ENCODE results near the gene ZNF407. TPM values are rescaled to one million over a fixed set of nuclear protein-coding genes. Genes with fewer than 3 reads are reported as not detected.
A peak's percentile ranks its signal among the peaks of the same experiment; 100 is the strongest.
"Not testable (repeated sequence)": the region's sequence is repeated elsewhere in the genome, so short reads cannot be mapped to it uniquely, and the experiment has no call there.

ZNF407 gene
- total and polyA plus RNA-seq, 7 experiments from 2014 or later, result 6.8 to 31.3 (median 27.9) TPM

DNA sequence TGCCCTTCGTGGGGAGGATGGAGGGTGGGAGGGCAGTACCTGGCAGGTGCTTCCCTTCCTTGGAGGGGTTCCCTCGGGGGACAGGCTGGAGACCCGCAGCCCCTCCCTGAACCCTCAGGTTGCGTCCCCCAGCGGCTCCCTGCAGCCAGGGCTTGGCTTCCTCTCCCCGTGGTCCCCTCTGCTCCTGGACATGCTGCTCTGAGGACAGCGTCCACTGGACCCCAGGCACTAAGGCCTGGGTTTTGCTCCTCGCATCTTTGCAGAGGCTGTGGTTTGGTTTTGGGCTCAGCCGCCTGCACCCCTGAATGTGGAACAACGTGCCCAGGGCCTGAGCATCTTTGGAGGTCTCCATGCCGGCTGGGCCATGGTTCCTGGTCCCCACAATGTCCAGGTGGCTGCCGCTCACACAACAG lies 477.8 kb downstream of the ZNF407 start:
- H3K4me1 Mint-ChIP-seq, result peaks cover 14 to 27% (median 20%) of the 10 kb centered on the region in 7 donors
- H3K4me3 Mint-ChIP-seq, result no peak overlapping the region
- H3K4me3 ChIP-seq (ENCODE audit: low read length), result no peak overlapping the region

DNA sequence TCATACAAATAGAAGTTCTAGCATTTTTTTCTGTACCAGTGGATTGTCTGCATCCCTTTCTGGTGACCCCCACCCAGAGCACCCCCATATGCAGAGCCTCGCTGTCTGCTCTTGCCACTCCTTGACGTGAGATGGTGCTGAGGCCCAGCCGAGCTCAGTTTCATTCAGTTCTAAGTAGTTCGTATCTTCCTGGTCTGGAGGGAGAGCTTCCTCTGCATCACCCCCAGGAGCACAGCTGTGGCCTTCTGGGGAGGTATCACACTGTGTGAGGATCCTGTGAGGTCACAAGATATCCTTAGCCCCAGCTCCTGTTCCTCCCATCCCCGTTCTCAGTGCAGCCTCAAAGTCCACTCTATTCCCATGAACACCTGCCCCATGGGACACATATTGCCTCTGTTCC lies 478.6 kb downstream of the ZNF407 start:
- no peaks in the 10 kb centered on the region for H3K36me3 ChIP-seq (ENCODE audit: control insufficient read depth in 2 of 3, insufficient read depth in 3 of 3, low read length in 3 of 3)
- no peak for ATAC-seq
- peaks cover 0 to 57% (median 0%) of the 10 kb centered on the region in 3 experiments for H3K9me3 ChIP-seq (ENCODE audit: control insufficient read depth in 2 of 3, low read length in 3 of 3)
- no peaks in the 10 kb centered on the region for H3K27me3 ChIP-seq (ENCODE audit: control insufficient read depth in 2 of 2, insufficient read depth in 2 of 2, low read length in 2 of 2)
- peaks cover 0 to 4% (median 0%) of the 10 kb centered on the region in 5 donors for H3K27me3 Mint-ChIP-seq
- peaks cover 5 to 33% (median 29%) of the 10 kb centered on the region in 5 donors for H3K36me3 Mint-ChIP-seq
- no peak for DNase-seq
- H3K9me3 Mint-ChIP-seq, result peaks cover 0 to 73% (median 33%) of the 10 kb centered on the region in 11 donors
- no peak overlapping the region for H3K4me3 ChIP-seq (ENCODE audit: low read length)
- intact Hi-C loops (cut with micrococcal nuclease), result loop anchor here (1.0 to 10.0 kb wide), 2 partner anchors 175 to 399 kb away; no protein-coding TSS in a partner anchor
- peaks cover 10% of the 10 kb centered on the region in 2 donors for H3K4me1 ChIP-seq (ENCODE audit: control insufficient read depth in 2 of 2, insufficient read depth in 2 of 2, low read length in 2 of 2)
- ChIA-PET CTCF (interaction anchor here (0.6 kb wide), 1 partner anchor 85 kb away, joined by 3 read pairs; no protein-coding TSS in a partner anchor), POLR2A (interaction anchor here (1.2 kb wide), 1 partner anchor 19 kb away, joined by 3 read pairs; no protein-coding TSS in a partner anchor)
- peaks cover 6 to 19% (median 11%) of the 10 kb centered on the region in 7 donors for H3K4me1 Mint-ChIP-seq
- H3K4me3 Mint-ChIP-seq, result no peak overlapping the region
- peak overlapping the region in 2 of 9 donors; percentile 12 to 19 for H3K27ac Mint-ChIP-seq
- H3K27ac ChIP-seq (ENCODE audit: low read depth, low read length), result no peak overlapping the region

More for the DNA sequence above, 477.8 kb downstream of the ZNF407 start:
- CTCF ChIA-PET, result no interaction called here
- Histone ChIP-seq H3K36me3 (ENCODE audit: control insufficient read depth in 2 of 3, insufficient read depth in 3 of 3, low read length in 3 of 3) (no peaks in the 10 kb centered on the region), H3K9me3 (ENCODE audit: control insufficient read depth in 2 of 3, low read length in 3 of 3) (peaks cover 0 to 57% (median 0%) of the 10 kb centered on the region in 3 experiments), H3K4me1 (ENCODE audit: control insufficient read depth in 2 of 2, insufficient read depth in 2 of 2, low read length in 2 of 2) (peaks cover 15% of the 10 kb centered on the region in 2 donors), H3K27ac (ENCODE audit: low read depth, low read length) (no peak overlapping the region), H3K27me3 (ENCODE audit: control insufficient read depth in 2 of 2, insufficient read depth in 2 of 2, low read length in 2 of 2) (no peaks in the 10 kb centered on the region)
- DNase-seq (no peak), ATAC-seq (no peak)
- no peak overlapping the region for H3K27ac Mint-ChIP-seq
- peaks cover 5 to 35% (median 30%) of the 10 kb centered on the region in 5 donors for H3K36me3 Mint-ChIP-seq
- intact Hi-C loops (cut with micrococcal nuclease), result loop anchor here in 1 of 2 donors (10.0 kb wide), 1 partner anchor 399 kb away; no protein-coding TSS in a partner anchor
- POLR2A ChIA-PET, result no interaction called here
- H3K27me3 Mint-ChIP-seq, result no peaks in the 10 kb centered on the region
- peaks cover 0 to 73% (median 29%) of the 10 kb centered on the region in 11 donors for H3K9me3 Mint-ChIP-seq

DNA sequence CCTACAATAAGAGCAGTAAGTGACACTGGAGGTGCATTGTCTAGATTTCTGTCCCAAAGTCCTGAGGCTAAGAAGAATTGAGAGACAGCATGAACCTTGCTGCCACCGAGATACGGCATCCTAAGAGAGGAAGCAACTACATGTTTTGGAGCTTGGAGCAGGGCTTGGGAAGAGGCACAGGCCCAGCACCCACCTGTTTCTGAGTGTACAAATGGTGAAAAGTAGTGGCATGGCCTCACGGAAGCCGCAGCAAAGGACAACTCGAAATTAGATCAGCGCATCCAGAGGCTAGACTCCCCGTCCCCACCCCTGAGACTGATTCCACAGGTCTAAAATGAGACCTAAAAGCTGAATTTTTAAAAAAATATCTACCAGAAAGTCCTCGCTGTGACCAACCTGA lies 483.8 kb downstream of the ZNF407 start:
- POLR2A ChIA-PET, result interaction anchor here (0.8 to 1.7 kb wide), 2 partner anchors 11 to 91 kb away, joined by 3 to 6 read pairs; no protein-coding TSS in a partner anchor
- Histone ChIP-seq H3K4me3 (ENCODE audit: low read length) (no peak overlapping the region), H3K27me3 (ENCODE audit: control insufficient read depth in 2 of 2, insufficient read depth in 2 of 2, low read length in 2 of 2) (no peaks in the 10 kb centered on the region), H3K36me3 (ENCODE audit: control insufficient read depth in 2 of 3, insufficient read depth in 3 of 3, low read length in 3 of 3) (no peaks in the 10 kb centered on the region), H3K9me3 (ENCODE audit: control insufficient read depth in 2 of 3, low read length in 3 of 3) (peaks cover 0 to 18% (median 0%) of the 10 kb centered on the region in 3 experiments), H3K4me1 (ENCODE audit: control insufficient read depth in 2 of 2, insufficient read depth in 2 of 2, low read length in 2 of 2) (no peaks in the 10 kb centered on the region), H3K27ac (ENCODE audit: low read depth, low read length) (no peak overlapping the region)
- CTCF ChIA-PET, result no interaction called here
- intact Hi-C loops (cut with micrococcal nuclease), result no loop called here
- Mint-ChIP-seq H3K4me1 (no peaks in the 10 kb centered on the region), H3K27ac (no peak overlapping the region), H3K9me3 (peaks cover 0 to 34% (median 19%) of the 10 kb centered on the region in 11 donors), H3K36me3 (peaks cover under 1 to 16% (median 7%) of the 10 kb centered on the region in 5 donors), H3K27me3 (peaks cover 0 to 6% (median 0%) of the 10 kb centered on the region in 5 donors), H3K4me3 (no peak overlapping the region)
- ATAC-seq, result no peak
- DNase-seq, result no peak

DNA sequence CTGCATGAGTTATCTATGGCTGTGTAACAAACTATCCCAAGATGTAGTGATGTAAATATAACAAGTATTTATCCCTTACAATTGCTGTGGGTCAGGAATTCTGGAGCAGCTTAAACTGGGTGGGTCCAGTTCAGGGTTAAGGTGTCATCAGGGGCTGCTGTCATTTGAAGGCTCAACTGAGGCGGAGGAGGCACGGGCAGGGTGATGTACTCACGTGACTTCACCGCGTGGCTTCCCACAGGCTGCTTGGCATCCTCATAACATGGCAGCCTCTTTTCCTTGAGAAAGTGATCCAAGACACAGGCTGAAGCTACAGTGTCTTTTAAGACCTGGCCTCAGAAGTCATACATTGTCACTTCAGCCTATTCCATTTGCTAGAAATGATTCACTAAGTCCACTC lies 485.5 kb downstream of the ZNF407 start:
- H3K27ac ChIP-seq (ENCODE audit: low read depth, low read length), result no peak overlapping the region
- Mint-ChIP-seq H3K4me3 (no peak overlapping the region), H3K4me1 (no peaks in the 10 kb centered on the region), H3K36me3 (peaks cover 0 to 14% (median 5%) of the 10 kb centered on the region in 5 donors), H3K27ac (peak overlapping the region in 1 of 9 donors; percentile 4), H3K27me3 (peaks cover 0 to 6% (median 0%) of the 10 kb centered on the region in 5 donors), H3K9me3 (peaks cover 0 to 19% (median 11%) of the 10 kb centered on the region in 11 donors)
- no peaks in the 10 kb centered on the region for H3K27me3 ChIP-seq (ENCODE audit: control insufficient read depth in 2 of 2, insufficient read depth in 2 of 2, low read length in 2 of 2)
- intact Hi-C loops (cut with micrococcal nuclease), result no loop called here
- H3K36me3 ChIP-seq (ENCODE audit: control insufficient read depth in 2 of 3, insufficient read depth in 3 of 3, low read length in 3 of 3), result no peaks in the 10 kb centered on the region
- H3K4me3 ChIP-seq (ENCODE audit: low read length), result no peak overlapping the region
- DNase-seq (no peak), ATAC-seq (no peak)
- ChIA-PET POLR2A (no interaction called here), CTCF (no interaction called here)
- peaks cover 0 to 3% (median 0%) of the 10 kb centered on the region in 3 experiments for H3K9me3 ChIP-seq (ENCODE audit: control insufficient read depth in 2 of 3, low read length in 3 of 3)
- no peaks in the 10 kb centered on the region for H3K4me1 ChIP-seq (ENCODE audit: control insufficient read depth in 2 of 2, insufficient read depth in 2 of 2, low read length in 2 of 2)

DNA sequence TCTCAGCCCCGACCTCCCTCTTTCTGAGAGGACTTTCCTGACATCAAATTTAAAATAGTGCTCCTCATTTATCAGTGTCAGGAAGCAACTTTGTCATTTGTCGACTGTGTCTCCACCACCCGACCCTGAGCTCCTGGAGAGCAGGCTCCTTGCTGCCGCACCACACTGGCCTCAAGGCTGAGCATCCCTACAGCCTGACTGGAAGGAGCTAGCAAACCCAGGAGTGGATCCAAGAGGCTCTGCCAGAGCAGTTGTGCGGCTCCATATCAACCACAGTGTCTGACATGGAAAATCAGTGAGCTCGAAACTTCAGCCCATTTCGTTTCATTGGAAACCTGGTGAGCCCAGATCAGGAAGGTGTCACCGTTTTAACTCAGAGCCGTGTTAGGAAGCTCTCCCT lies 486.1 kb downstream of the ZNF407 start:
- DNase-seq, result no peak
- H3K4me1 Mint-ChIP-seq, result no peaks in the 10 kb centered on the region
- ChIA-PET POLR2A (interaction anchor here (0.6 to 1.2 kb wide), 2 partner anchors 32 to 129 kb away, joined by 3 to 4 read pairs; no protein-coding TSS in a partner anchor), CTCF (no interaction called here)
- H3K27ac Mint-ChIP-seq, result no peak overlapping the region
- no peaks in the 10 kb centered on the region for H3K27me3 ChIP-seq (ENCODE audit: control insufficient read depth in 2 of 2, insufficient read depth in 2 of 2, low read length in 2 of 2)
- H3K4me3 Mint-ChIP-seq, result no peak overlapping the region
- intact Hi-C loops (cut with micrococcal nuclease), result no loop called here
- H3K4me3 ChIP-seq (ENCODE audit: low read length), result no peak overlapping the region
- H3K9me3 Mint-ChIP-seq, result peaks cover 0 to 17% (median 9%) of the 10 kb centered on the region in 11 donors
- peaks cover 0 to 14% (median 3%) of the 10 kb centered on the region in 5 donors for H3K36me3 Mint-ChIP-seq
- peaks cover 0 to 6% (median 0%) of the 10 kb centered on the region in 5 donors for H3K27me3 Mint-ChIP-seq
- no peaks in the 10 kb centered on the region for H3K9me3 ChIP-seq (ENCODE audit: control insufficient read depth in 2 of 3, low read length in 3 of 3)
- no peak overlapping the region for H3K27ac ChIP-seq (ENCODE audit: low read depth, low read length)
- H3K36me3 ChIP-seq (ENCODE audit: control insufficient read depth in 2 of 3, insufficient read depth in 3 of 3, low read length in 3 of 3), result no peaks in the 10 kb centered on the region
- H3K4me1 ChIP-seq (ENCODE audit: control insufficient read depth in 2 of 2, insufficient read depth in 2 of 2, low read length in 2 of 2), result no peaks in the 10 kb centered on the region
- ATAC-seq, result no peak

DNA sequence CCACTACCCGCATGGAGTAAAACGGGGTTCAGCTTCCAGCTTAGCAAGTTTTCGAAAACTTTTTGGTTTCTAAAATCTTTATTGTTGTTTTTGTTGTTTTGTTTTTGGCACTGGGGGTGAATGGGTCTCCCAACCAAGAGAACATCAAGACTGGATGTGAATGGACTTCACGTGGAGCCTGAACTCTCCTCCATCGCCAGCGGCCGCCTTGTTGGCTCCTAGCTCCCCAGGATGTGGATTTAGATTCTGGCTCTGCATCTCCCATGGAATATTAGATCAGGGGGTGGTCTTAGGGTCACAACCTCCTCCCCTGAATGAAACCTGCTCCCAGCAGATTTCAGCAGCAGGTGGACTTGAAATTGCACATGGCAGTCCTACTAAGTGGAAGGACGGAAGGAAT lies 488.0 kb downstream of the ZNF407 start:
- H3K27me3 ChIP-seq (ENCODE audit: control insufficient read depth in 2 of 2, insufficient read depth in 2 of 2, low read length in 2 of 2); H3K4me1 ChIP-seq (ENCODE audit: control insufficient read depth in 2 of 2, insufficient read depth in 2 of 2, low read length in 2 of 2); H3K27me3 Mint-ChIP-seq; H3K27ac ChIP-seq (ENCODE audit: low read depth, low read length); CTCF ChIA-PET; ATAC-seq; H3K36me3 Mint-ChIP-seq; H3K27ac Mint-ChIP-seq; H3K4me3 ChIP-seq (ENCODE audit: low read length); DNase-seq; H3K9me3 ChIP-seq (ENCODE audit: control insufficient read depth in 2 of 3, low read length in 3 of 3); H3K4me3 Mint-ChIP-seq; intact Hi-C loops (cut with micrococcal nuclease); H3K4me1 Mint-ChIP-seq; H3K36me3 ChIP-seq (ENCODE audit: control insufficient read depth in 2 of 3, insufficient read depth in 3 of 3, low read length in 3 of 3): not testable (repeated sequence)
- H3K9me3 Mint-ChIP-seq, result peaks cover 0 to 17% (median 4%) of the 10 kb centered on the region in 11 donors
- POLR2A ChIA-PET, result interaction anchor here (0.6 kb wide), 1 partner anchor 136 kb away, joined by 3 read pairs; no protein-coding TSS in a partner anchor
